ENCODE data around the gene CDC42.
"Not testable (repeated sequence)": the region's sequence is repeated elsewhere in the genome, so short reads cannot be mapped to it uniquely, and the experiment has no call there.

CDC42 gene

DNA sequence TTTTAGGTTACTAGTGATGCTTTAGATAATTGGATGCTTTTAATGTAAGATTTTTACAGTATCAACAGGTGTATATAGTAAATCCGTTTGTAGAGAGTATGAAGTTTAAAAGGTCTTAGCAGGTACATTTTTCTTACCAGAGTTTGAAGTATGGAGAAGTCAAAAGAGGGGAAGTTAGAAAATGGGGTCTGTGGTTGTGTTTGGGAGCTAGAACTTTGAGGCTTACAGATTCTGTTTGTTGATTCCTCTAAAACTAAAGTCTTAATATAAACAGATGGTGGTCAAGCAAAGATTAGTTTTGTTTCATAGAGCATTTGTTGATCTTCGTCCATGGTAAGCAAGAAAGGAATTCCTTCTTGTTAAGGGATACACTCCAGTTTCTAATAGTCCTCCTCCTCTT, 35.8 kb downstream of the CDC42 start:
- no peaks in the 10 kb centered on the region for H3K27me3 ChIP-seq (ENCODE audit: control insufficient read depth, insufficient read depth, low read length)
- peaks cover 24% of the 10 kb centered on the region for H3K4me1 ChIP-seq (ENCODE audit: control insufficient read depth, insufficient read depth, low read length)
- no peak overlapping the region for H3K9ac ChIP-seq (ENCODE audit: low read depth, low read length)
- H3K36me3 ChIP-seq (ENCODE audit: insufficient read depth, low read length), result peaks cover 63% of the 10 kb centered on the region
- H3K9me3 ChIP-seq (replicated peaks; ENCODE audit: low read length), result no peaks in the 10 kb centered on the region
- H3K4me2 ChIP-seq (ENCODE audit: low read length), result no peak overlapping the region
- no peak overlapping the region for H3K4me3 ChIP-seq (ENCODE audit: low read length)

DNA sequence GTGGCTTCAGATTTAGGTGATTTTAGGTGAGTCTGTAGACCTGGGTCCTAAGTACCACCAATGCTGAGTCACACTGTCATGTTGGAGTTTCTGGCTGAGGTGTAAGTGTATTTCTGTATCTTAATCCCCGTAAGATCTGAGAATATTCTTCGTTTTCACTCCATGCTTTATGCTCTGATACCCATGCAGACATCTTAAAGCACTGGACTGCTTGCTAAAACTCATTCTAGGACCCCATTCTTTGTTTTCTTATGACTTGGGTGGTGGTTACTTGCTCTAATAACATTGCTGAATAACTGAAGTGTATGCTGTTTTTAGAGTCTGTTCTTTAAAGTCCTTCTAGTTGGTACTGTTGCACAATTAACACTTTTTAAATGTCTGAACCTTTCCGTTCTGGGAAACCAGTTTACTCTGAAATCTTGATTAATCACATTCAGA, 36.6 kb downstream of the CDC42 start:
- peaks cover 62% of the 10 kb centered on the region for H3K36me3 ChIP-seq (ENCODE audit: insufficient read depth, low read length)

DNA sequence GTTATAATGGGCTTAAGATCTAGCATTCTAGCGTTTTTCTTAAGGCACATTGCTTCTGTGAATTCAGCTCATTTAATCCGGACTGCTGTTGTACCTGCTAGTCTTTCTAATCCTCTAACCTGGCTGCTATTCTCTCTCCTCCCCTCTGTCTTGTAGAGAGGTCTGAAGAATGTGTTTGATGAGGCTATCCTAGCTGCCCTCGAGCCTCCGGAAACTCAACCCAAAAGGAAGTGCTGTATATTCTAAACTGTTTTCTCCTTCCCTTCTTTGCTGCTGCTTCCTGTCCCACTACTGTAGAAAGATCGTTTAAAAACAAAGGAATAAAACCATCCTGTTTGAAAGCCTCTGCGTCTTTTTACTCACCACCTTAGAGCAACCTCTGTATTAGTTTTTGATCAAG, 37.3 kb downstream of the CDC42 start:
- Histone ChIP-seq H3K36me3 (ENCODE audit: insufficient read depth, low read length) (peaks cover 66% of the 10 kb centered on the region), H3K9me3 (replicated peaks; ENCODE audit: low read length) (no peaks in the 10 kb centered on the region), H3K4me3 (ENCODE audit: low read length) (no peak overlapping the region), H3K4me2 (ENCODE audit: low read length) (peak overlapping the region; percentile 26), H3K4me1 (ENCODE audit: control insufficient read depth, insufficient read depth, low read length) (peaks cover 24% of the 10 kb centered on the region), H3K9ac (ENCODE audit: low read depth, low read length) (peak overlapping the region; percentile 3), H3K27me3 (ENCODE audit: control insufficient read depth, insufficient read depth, low read length) (no peaks in the 10 kb centered on the region)

More for the DNA sequence above, 36.6 kb downstream of the CDC42 start:
- Histone ChIP-seq H3K4me2 (ENCODE audit: low read length) (no peak overlapping the region), H3K9ac (ENCODE audit: low read depth, low read length) (no peak overlapping the region), H3K27me3 (ENCODE audit: control insufficient read depth, insufficient read depth, low read length) (no peaks in the 10 kb centered on the region), H3K9me3 (replicated peaks; ENCODE audit: low read length) (no peaks in the 10 kb centered on the region), H3K4me3 (ENCODE audit: low read length) (no peak overlapping the region), H3K4me1 (ENCODE audit: control insufficient read depth, insufficient read depth, low read length) (peaks cover 24% of the 10 kb centered on the region)

DNA sequence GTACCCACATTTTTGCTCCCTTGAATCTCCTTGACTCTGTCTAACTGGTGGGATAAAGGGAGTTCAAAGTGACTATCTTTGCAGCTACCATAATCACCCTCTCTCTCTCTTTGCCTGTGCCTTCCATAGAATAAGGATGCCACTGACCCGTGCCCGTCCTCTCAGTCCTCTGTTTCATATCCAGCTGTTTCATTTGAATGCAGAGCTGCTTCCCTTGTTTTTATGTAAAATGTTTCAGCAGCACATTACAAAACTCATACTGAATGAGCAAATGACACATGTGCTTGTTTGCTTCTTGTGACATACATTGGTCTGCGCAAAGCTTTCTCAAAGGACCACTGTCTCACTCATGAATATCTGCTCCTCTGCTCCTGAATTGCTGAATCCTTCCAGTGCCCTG, 38.4 kb downstream of the CDC42 start:
- Histone ChIP-seq H3K9ac (ENCODE audit: low read depth, low read length) (no peak overlapping the region), H3K36me3 (ENCODE audit: insufficient read depth, low read length) (peaks cover 70% of the 10 kb centered on the region), H3K27me3 (ENCODE audit: control insufficient read depth, insufficient read depth, low read length) (no peaks in the 10 kb centered on the region), H3K4me3 (ENCODE audit: low read length) (no peak overlapping the region), H3K4me2 (ENCODE audit: low read length) (no peak overlapping the region), H3K4me1 (ENCODE audit: control insufficient read depth, insufficient read depth, low read length) (peaks cover 24% of the 10 kb centered on the region), H3K9me3 (replicated peaks; ENCODE audit: low read length) (no peaks in the 10 kb centered on the region)

DNA sequence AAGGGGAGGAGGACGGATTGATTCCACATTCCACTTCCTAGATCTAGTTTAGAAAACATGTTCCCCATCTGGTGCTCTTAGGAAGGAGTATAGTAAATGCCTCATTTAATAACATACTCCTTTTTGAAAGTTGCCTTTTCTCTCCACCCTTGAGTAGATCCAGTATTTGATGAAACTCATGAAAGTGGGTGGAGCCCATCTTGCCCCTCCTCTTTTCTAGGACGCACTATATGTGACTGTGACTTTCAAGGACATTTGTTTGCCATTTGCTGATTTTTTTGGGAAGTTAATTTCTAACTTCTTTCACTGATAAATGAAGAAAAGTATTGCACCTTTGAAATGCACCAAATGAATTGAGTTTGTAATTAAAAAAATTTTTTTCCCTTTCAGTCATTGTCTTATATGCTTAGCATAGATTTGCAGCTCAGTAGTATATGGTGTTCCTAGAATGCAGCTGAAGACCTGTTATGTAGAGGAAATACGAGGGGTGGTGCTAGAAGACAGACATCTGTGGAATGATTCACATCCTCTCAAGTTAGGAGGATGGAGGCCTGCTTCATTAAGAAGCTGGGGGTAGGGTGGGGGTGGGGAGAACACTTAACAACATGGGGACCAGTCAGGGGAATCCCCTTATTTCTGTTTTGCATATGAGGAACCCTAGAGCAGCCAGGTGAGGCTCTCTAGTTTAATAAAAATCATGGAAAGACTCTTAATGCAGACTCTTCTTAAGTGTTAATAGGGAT, 39.7 kb downstream of the CDC42 start:
- Histone ChIP-seq H3K4me2 (ENCODE audit: low read length) (peak overlapping the region; percentile 27), H3K36me3 (ENCODE audit: insufficient read depth, low read length) (peaks cover 69% of the 10 kb centered on the region), H3K4me1 (ENCODE audit: control insufficient read depth, insufficient read depth, low read length) (peaks cover 31% of the 10 kb centered on the region)
- H3K27me3 ChIP-seq (ENCODE audit: control insufficient read depth, insufficient read depth, low read length); H3K9me3 ChIP-seq (replicated peaks; ENCODE audit: low read length); H3K9ac ChIP-seq (ENCODE audit: low read depth, low read length); H3K4me3 ChIP-seq (ENCODE audit: low read length): not testable (repeated sequence)

DNA sequence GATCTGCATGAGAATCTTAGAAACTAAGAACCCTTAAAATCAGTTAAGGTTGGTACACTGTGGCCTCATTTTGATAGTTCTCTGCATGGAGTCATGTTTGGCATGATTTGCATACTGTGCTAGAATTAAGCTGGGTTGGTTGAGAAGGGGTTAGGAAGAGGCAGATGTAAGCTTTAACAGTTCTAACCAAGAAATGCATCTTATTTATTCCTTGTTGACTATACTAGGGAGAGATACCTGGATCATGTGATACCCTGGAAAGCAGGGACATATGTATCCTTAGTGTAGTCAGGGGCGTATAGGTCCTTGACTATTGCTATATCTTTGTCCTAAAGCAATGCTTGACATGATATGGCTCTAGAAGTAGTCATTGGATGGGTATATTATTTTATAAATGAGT, 41.0 kb downstream of the CDC42 start:
- Histone ChIP-seq H3K4me2 (ENCODE audit: low read length) (no peak overlapping the region), H3K9me3 (replicated peaks; ENCODE audit: low read length) (no peaks in the 10 kb centered on the region), H3K36me3 (ENCODE audit: insufficient read depth, low read length) (peaks cover 69% of the 10 kb centered on the region), H3K9ac (ENCODE audit: low read depth, low read length) (no peak overlapping the region), H3K4me3 (ENCODE audit: low read length) (no peak overlapping the region), H3K27me3 (ENCODE audit: control insufficient read depth, insufficient read depth, low read length) (no peaks in the 10 kb centered on the region), H3K4me1 (ENCODE audit: control insufficient read depth, insufficient read depth, low read length) (peaks cover 31% of the 10 kb centered on the region)

DNA sequence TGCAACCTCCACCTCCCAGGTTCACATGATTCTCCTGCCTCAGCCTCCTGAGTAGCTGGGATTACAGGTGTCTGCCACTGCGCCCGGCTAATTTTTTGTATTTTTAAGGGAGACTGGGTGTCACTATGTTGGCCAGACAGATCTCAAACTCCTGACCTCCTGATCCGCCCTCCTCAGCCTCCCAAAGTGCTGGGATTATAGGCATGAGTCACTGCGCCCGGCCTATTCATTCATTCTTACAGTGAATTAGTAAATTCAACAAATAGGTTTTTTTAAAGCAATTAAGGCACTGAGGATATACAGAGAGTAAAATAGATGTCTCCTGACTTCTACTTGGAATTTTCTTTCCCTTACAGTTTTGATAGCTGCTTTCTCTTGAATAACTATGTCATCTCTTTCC, 43.5 kb downstream of the CDC42 start:
- no peak overlapping the region for H3K4me2 ChIP-seq (ENCODE audit: low read length)
- H3K36me3 ChIP-seq (ENCODE audit: insufficient read depth, low read length), result peaks cover 76% of the 10 kb centered on the region
- peaks cover 15% of the 10 kb centered on the region for H3K4me1 ChIP-seq (ENCODE audit: control insufficient read depth, insufficient read depth, low read length)
- H3K27me3 ChIP-seq (ENCODE audit: control insufficient read depth, insufficient read depth, low read length), result no peaks in the 10 kb centered on the region
- no peaks in the 10 kb centered on the region for H3K9me3 ChIP-seq (replicated peaks; ENCODE audit: low read length)
- no peak overlapping the region for H3K9ac ChIP-seq (ENCODE audit: low read depth, low read length)
- H3K4me3 ChIP-seq (ENCODE audit: low read length), result no peak overlapping the region

DNA sequence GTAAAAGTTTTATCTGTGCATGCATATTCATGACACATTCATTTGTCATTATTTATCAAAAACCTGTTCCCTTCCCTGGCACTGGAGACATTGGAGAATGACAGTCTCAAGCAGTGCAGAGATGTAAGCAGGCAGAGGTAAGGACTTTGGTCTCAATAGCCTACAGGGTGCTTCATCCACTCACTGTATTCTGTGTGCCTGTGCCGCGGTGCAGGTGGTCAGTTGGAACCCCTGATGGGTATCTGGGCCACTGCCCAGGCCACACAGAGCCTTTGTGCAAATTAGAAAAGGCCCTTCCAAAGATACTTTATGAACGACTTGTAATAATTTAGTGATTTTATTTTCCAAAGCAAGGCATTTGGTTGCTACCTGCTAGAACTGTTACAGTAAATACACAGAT, 44.0 kb downstream of the CDC42 start:
- no peaks in the 10 kb centered on the region for H3K27me3 ChIP-seq (ENCODE audit: control insufficient read depth, insufficient read depth, low read length)
- peaks cover 77% of the 10 kb centered on the region for H3K36me3 ChIP-seq (ENCODE audit: insufficient read depth, low read length)
- H3K4me1 ChIP-seq (ENCODE audit: control insufficient read depth, insufficient read depth, low read length), result peaks cover 15% of the 10 kb centered on the region
- no peak overlapping the region for H3K9ac ChIP-seq (ENCODE audit: low read depth, low read length)
- H3K9me3 ChIP-seq (replicated peaks; ENCODE audit: low read length), result no peaks in the 10 kb centered on the region
- no peak overlapping the region for H3K4me2 ChIP-seq (ENCODE audit: low read length)
- H3K4me3 ChIP-seq (ENCODE audit: low read length), result no peak overlapping the region

DNA sequence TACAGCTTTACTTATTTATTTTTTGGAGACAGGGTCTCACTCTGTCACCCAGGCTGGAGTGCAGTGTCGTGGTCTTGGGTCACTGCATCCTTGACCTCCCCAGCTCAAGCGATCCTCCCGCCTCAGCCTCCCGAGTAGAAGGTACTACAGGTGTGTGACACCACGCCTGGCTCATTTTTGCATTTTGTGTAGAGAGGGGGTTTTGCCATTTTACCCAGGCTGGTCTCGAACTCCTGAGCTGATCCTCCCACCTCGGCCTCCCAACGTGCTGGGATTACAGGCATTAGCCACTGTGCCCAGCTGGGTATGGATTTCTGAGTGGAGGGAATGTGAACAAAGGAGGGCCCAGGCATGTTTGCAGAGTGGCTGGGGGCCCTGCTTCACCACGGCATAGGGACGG, 46.2 kb downstream of the CDC42 start:
- H3K4me3 ChIP-seq (ENCODE audit: low read length), result no peak overlapping the region
- H3K27me3 ChIP-seq (ENCODE audit: control insufficient read depth, insufficient read depth, low read length), result no peaks in the 10 kb centered on the region
- H3K36me3 ChIP-seq (ENCODE audit: insufficient read depth, low read length), result peaks cover 76% of the 10 kb centered on the region
- no peak overlapping the region for H3K4me2 ChIP-seq (ENCODE audit: low read length)
- H3K9me3 ChIP-seq (replicated peaks; ENCODE audit: low read length), result no peaks in the 10 kb centered on the region
- no peak overlapping the region for H3K9ac ChIP-seq (ENCODE audit: low read depth, low read length)
- peaks cover 7% of the 10 kb centered on the region for H3K4me1 ChIP-seq (ENCODE audit: control insufficient read depth, insufficient read depth, low read length)

DNA sequence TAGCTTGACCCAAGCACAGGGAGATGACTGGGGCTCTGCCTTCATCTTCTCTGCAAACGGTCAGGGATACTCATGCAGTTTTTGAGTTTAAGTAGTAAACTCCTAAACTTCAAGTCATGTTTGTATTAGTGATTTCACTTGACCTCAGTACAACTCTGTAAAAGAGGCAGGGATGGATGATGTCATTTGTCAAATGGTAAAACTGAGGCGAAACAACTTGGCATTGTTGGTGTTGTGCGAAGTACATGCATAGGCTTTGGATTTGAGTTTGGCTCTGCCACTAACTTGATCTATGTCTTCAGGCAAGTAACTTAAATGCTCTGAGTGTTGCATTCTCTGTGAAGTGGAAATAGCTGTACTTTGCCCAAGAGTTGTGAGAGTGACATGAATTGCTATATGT, 47.7 kb downstream of the CDC42 start:
- H3K27me3 ChIP-seq (ENCODE audit: control insufficient read depth, insufficient read depth, low read length), result no peaks in the 10 kb centered on the region
- peaks cover 72% of the 10 kb centered on the region for H3K36me3 ChIP-seq (ENCODE audit: insufficient read depth, low read length)
- no peak overlapping the region for H3K9ac ChIP-seq (ENCODE audit: low read depth, low read length)
- H3K4me3 ChIP-seq (ENCODE audit: low read length), result no peak overlapping the region
- H3K4me1 ChIP-seq (ENCODE audit: control insufficient read depth, insufficient read depth, low read length), result peaks cover 7% of the 10 kb centered on the region
- H3K4me2 ChIP-seq (ENCODE audit: low read length), result no peak overlapping the region
- no peaks in the 10 kb centered on the region for H3K9me3 ChIP-seq (replicated peaks; ENCODE audit: low read length)

DNA sequence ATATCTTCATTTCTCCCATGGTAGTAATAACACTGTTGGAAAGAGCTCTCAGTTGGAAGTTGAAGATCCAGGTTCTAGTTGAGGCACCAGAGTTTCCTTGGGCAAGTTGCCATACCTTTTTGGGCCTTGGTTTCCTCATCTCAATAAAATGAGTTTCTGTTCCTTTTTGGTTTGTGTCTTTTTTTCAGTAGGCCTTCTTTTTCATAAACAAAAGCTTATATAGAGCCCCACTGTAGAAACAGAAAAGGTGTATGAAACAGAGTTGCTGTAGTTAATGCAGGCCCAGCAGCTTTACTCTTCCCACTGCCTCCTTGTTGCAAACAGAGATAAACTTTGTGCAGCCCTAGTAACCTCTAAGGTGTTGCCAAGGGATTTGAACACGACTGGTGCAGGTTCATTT, 48.7 kb downstream of the CDC42 start:
- no peak overlapping the region for H3K4me2 ChIP-seq (ENCODE audit: low read length)
- H3K9me3 ChIP-seq (replicated peaks; ENCODE audit: low read length), result no peaks in the 10 kb centered on the region
- H3K9ac ChIP-seq (ENCODE audit: low read depth, low read length), result no peak overlapping the region
- peaks cover 5% of the 10 kb centered on the region for H3K4me1 ChIP-seq (ENCODE audit: control insufficient read depth, insufficient read depth, low read length)
- peaks cover 74% of the 10 kb centered on the region for H3K36me3 ChIP-seq (ENCODE audit: insufficient read depth, low read length)
- H3K4me3 ChIP-seq (ENCODE audit: low read length), result no peak overlapping the region
- H3K27me3 ChIP-seq (ENCODE audit: control insufficient read depth, insufficient read depth, low read length), result no peaks in the 10 kb centered on the region

DNA sequence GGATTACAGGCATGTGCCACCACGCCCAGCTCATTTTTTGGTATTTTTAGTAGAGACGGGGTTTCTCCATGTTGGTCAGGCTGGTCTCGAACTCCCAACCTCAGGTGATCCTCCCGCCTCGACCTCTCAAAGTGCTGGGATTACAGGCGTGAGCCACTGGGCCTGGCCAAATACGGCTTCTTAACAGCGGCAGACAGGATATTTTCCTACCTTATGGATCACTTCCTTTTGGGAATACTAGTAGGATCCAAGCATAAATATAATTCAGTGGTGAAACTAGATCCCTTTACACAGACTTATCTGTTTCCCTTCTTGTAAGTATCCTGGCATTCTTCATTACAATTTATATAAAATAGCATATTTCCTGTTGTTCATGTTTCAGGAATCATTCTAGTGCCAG, 49.5 kb downstream of the CDC42 start:
- H3K9ac ChIP-seq (ENCODE audit: low read depth, low read length), result no peak overlapping the region
- H3K4me3 ChIP-seq (ENCODE audit: low read length), result no peak overlapping the region
- H3K4me2 ChIP-seq (ENCODE audit: low read length), result no peak overlapping the region
- H3K36me3 ChIP-seq (ENCODE audit: insufficient read depth, low read length), result peaks cover 72% of the 10 kb centered on the region
- H3K27me3 ChIP-seq (ENCODE audit: control insufficient read depth, insufficient read depth, low read length), result no peaks in the 10 kb centered on the region
- no peaks in the 10 kb centered on the region for H3K9me3 ChIP-seq (replicated peaks; ENCODE audit: low read length)
- H3K4me1 ChIP-seq (ENCODE audit: control insufficient read depth, insufficient read depth, low read length), result no peaks in the 10 kb centered on the region
